ENCODE measurements around the gene PSMF1. TPM values are rescaled to one million over a fixed set of nuclear protein-coding genes. Genes with fewer than 3 reads are reported as not detected.

Gene PSMF1
- total and polyA plus RNA-seq, 2 of the 13 experiments (the other 11 are each of a cell fraction or from before 2014, with no cell fraction given) = 82.5 to 86.0 TPM

GRCh38 chr20:1212607-1213396 is 94.4 kb downstream of the PSMF1 start (continued):
- no peak for TF ChIP-seq GLMP (CRISPR knock-in tag; IDR thresholded peaks at IDR 0.05; ENCODE audit: borderline replicate concordance)
- TF ChIP-seq CAMTA2 (CRISPR knock-in tag; IDR thresholded peaks at IDR 0.05; ENCODE audit: borderline replicate concordance) = no peak
- no peak for TF ChIP-seq GMEB2 (CRISPR knock-in tag; IDR thresholded peaks at IDR 0.05; ENCODE audit: low read depth)
- no peak for TF ChIP-seq ZSCAN29 (CRISPR knock-in tag; conservative IDR thresholded peaks at IDR 0.05)
- no peak for TF ChIP-seq ZFP41 (CRISPR knock-in tag; IDR thresholded peaks at IDR 0.05; ENCODE audit: borderline replicate concordance)
- TF ChIP-seq ZNF629 (CRISPR knock-in tag; conservative IDR thresholded peaks at IDR 0.05) = no peak
- no peak for TF ChIP-seq MYNN (CRISPR knock-in tag; IDR thresholded peaks at IDR 0.05; ENCODE audit: low read depth)
- no peak for TF ChIP-seq ARHGAP35 (CRISPR knock-in tag; IDR thresholded peaks at IDR 0.05; ENCODE audit: borderline replicate concordance)
- no peak for TF ChIP-seq ZBTB10 (CRISPR knock-in tag; IDR thresholded peaks at IDR 0.05; ENCODE audit: borderline replicate concordance)
- TF ChIP-seq EED (CRISPR knock-in tag; IDR thresholded peaks at IDR 0.05) = no peak
- no peak for TF ChIP-seq ZNF850 (CRISPR knock-in tag; conservative IDR thresholded peaks at IDR 0.05)
- TF ChIP-seq HNRNPH1 (optimal IDR thresholded peaks at IDR 0.05; ENCODE audit: low read depth, low read length) = no peak
- no peak for TF ChIP-seq KDM6A (CRISPR knock-in tag; IDR thresholded peaks at IDR 0.05; ENCODE audit: low read depth)
- no peak for TF ChIP-seq ZNF570 (CRISPR knock-in tag; IDR thresholded peaks at IDR 0.05; ENCODE audit: borderline replicate concordance)
- no peak for TF ChIP-seq CHD4 (IDR thresholded peaks at IDR 0.05; ENCODE audit: borderline replicate concordance, low read length)
- TF ChIP-seq ONECUT2 (CRISPR knock-in tag; IDR thresholded peaks at IDR 0.05) = no peak
- peak; percentile 63; the same call in 1 of the 2 replicates for TF ChIP-seq FOXC1 (CRISPR knock-in tag; IDR thresholded peaks at IDR 0.05; ENCODE audit: borderline replicate concordance)
- TF ChIP-seq ELK4 (CRISPR knock-in tag; IDR thresholded peaks at IDR 0.05; ENCODE audit: borderline replicate concordance) = no peak
- peak; percentile 22; the same call in 1 of the 2 replicates for TF ChIP-seq FOXK1 (CRISPR knock-in tag; IDR thresholded peaks at IDR 0.05; ENCODE audit: borderline replicate concordance, low read depth)
- TF ChIP-seq PAWR (CRISPR knock-in tag; IDR thresholded peaks at IDR 0.05; ENCODE audit: borderline replicate concordance) = no peak
- TF ChIP-seq PAX8 (CRISPR knock-in tag; IDR thresholded peaks at IDR 0.05; ENCODE audit: borderline replicate concordance) = no peak
- no peak for TF ChIP-seq PHF20 (CRISPR knock-in tag; IDR thresholded peaks at IDR 0.05)
